ENCODE measurements around the gene TNFRSF13B. TPM values are rescaled to one million over a fixed set of nuclear protein-coding genes. Genes with fewer than 3 reads are reported as not detected.
A peak's percentile ranks its signal among the peaks of the same experiment; 100 is the strongest.
"Not testable (repeated sequence)": the region's sequence is repeated elsewhere in the genome, so short reads cannot be mapped to it uniquely, and the experiment has no call there.

Gene TNFRSF13B
- total RNA-seq, 1 donor from 2014 or later, result not detected

- DNase-seq, result no peak
These were observed 47.0 kb downstream of the TNFRSF13B start for GRCh38 chr17:16924696-16925440.

GRCh38 chr17:16923904-16924695 is 47.8 kb downstream of the TNFRSF13B start:
- DNase-seq, result no peak

DNA sequence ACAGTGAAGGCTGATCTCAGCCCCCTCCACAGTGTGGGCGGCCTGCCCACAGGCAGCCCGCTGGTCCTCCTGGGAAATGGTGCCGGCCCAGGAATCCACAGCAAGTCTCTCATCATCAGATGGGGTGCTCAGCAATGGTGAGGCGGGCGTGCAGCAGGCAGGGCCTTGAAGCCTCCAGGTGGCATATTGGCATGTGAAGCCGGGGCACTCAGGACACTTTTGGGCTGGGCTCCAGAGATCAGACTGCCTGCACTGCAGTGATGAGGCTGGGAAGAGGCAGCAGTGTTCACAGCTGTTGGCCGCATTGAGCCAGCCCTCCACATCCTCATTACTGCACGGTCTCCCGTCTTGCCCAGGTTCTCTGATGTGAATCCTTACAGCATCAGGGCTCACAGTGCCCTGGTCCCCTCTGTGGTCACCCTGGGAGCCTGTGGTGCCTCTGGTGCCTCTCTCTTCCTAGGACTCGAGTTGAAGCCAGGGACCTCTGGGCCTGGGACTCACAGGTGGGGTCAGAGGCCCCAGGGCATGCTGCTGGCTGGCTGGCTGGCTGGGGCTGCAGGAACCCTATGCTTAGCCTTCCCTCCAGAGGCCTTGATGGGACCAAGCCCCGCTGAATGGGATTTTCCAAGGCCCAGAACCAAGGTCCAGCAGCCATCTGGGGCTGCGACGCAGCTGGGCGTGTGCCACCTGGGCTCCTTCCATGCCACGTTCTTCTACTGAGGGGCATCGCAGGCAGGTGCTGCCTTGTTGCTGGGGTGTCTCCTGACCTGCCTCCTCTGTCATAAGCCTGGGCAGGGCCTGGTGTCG is 48.6 kb downstream of the TNFRSF13B start:
- no peak for DNase-seq

DNA sequence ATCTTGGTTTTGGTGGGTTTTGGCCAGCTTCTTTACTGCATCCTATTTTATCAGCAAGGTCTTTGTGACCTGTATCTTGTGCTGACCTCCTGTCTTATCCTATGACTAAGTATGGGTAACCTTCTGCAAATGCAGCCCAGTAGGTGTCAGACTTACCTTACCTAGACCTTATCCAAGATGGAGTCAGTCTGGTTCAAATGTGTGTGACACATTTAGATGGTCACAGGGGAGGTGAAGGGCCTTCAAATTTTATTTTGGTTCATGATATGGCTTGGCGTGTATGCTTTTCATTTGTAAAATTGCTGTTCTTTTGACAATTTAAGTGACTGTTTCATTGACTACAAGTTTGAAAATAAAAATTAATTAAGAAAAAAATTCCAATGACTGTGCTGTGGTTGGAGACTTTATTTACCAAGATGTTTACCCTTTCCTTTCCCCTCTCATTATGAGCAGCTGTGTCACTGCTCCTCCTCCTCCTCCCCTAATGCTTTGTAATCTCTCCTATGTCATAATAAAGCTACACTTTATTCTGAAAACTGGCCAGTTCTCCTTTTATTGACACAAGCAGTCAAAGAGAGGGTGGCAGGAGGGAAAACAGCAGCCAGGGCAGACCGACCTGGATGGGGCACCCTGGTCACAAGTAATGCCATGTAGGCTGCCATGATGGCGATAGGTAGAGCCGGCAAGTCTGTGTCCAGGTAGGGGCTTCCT is 49.4 kb downstream of the TNFRSF13B start:
- DNase-seq, result peak; percentile 28

DNA sequence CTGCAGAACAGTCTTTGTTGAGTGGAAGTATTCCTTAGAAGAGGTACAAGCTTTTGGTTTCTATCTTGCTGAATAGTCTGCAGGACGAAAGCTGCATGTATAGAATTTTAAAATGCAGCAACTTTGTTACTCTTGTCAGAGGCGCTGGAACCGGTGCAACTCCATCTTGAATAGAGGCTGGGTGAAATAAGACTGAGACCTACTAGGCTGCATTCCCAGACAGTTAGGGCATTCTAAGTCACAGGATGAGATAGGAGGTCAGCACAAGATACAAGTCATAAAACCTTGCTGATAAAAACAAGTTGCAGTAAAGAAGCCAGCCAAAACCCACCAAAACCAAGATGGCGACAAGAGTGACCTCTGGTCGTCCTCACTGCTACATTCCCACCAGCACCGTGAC is 50.5 kb downstream of the TNFRSF13B start:
- DNase-seq, result not testable (repeated sequence)

- no peak for DNase-seq
These were observed 51.3 kb downstream of the TNFRSF13B start for GRCh38 chr17:16920628-16921020.

- no peak for DNase-seq
These were observed 52.0 kb downstream of the TNFRSF13B start for GRCh38 chr17:16919663-16920627.

- DNase-seq, result no peak
These were observed 53.5 kb downstream of the TNFRSF13B start for GRCh38 chr17:16918443-16918842.

DNA sequence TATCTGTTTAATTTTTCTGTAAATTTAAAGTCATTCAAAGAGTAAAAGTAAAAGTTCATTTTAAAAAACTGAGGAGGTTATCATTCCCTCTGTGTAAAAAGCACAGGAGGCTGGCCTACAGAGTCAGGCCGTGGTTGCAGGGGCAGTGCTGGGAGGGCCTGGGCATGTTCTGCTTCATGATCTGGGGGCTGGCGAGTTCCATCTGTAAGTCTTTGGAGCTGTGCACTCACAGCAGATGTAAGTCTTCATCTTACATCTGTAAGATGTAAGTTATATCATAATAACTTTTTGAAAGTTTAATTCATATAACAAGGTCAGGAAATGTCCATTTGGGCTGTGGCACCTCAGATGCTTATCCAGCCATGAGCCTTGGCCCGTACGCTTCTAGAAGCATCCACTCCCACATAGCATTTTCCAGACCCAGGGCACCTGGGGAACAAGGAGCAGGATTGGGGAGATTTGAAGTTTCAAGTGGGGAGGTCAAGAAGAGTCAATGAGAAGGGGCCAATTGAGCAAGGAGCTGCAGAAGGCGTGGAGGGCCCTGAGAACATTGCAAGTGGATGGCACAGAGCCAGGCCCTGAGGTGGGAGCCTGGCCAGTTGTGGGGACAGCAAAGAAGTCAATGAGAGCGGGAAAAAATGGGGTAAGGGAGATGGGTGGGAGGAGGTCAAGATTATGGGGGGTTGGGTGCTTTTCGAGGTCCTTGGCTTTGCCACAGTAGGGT is 54.1 kb downstream of the TNFRSF13B start:
- no peak for DNase-seq

DNA sequence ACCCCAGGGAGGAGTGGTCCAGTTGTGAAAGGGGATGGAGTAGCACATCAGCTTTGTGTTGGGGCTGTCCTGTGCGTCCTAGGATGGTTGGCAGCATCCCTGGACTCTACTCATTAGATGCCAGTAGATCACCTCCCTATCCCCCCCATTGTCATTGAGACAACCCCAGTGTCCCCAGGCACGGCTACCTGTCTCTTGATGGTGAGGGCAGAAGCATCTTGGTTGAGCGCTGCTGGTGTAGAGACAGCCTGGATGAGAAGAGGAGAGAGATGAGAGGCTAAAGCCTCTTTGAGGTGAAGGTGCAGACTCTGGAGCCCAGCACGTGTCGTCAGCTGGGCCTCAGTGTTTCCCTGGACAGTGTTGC is 55.4 kb downstream of the TNFRSF13B start:
- no peak for DNase-seq

GRCh38 chr17:16915752-16916556 is 56.0 kb downstream of the TNFRSF13B start:
- DNase-seq, result peak; percentile 65

- no peak for DNase-seq
These were observed 58.5 kb downstream of the TNFRSF13B start for GRCh38 chr17:16913463-16913862.

GRCh38 chr17:16912021-16912962 is 59.6 kb downstream of the TNFRSF13B start:
- no peak for DNase-seq

DNA sequence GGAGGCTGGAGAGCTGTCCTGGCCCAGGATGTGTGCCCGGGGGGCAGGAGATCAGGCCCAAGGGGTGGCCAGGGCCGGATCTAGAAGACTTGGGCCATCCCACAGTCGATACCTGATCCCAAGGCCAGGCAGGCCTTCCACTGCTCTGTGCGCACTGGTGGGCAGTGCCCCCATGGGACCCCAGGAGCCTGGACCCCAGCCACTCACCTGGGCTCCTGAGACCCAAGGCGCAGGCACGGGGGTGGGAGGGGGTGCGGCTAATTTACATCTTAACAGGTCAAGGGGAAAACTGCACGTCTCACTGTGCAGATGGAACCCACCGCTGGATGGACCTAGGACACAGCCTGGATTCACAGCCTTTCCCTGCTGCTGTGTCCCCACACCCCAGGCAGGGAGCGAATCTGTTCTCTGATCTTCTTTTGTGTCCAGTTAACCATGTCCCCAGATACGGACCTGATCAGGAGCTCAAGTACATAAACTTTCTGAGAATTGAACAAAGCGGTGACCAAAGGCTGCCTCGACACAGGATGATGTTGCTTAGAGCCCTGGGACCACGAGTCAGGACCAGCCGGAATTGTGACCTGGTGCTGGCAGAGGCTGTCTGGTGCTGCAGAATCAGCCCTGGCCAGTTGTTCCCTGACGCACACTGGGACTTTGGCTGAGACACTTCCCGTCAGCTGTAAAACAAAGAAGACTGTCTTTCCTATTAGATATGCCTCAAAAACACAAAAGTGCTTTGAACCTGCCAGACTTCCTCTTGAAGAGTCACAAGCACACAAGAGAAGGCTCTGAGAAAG is 60.6 kb downstream of the TNFRSF13B start:
- peak; percentile 87 for DNase-seq

GRCh38 chr17:16910341-16910740 is 61.6 kb downstream of the TNFRSF13B start:
- DNase-seq, result peak; percentile 62

DNA sequence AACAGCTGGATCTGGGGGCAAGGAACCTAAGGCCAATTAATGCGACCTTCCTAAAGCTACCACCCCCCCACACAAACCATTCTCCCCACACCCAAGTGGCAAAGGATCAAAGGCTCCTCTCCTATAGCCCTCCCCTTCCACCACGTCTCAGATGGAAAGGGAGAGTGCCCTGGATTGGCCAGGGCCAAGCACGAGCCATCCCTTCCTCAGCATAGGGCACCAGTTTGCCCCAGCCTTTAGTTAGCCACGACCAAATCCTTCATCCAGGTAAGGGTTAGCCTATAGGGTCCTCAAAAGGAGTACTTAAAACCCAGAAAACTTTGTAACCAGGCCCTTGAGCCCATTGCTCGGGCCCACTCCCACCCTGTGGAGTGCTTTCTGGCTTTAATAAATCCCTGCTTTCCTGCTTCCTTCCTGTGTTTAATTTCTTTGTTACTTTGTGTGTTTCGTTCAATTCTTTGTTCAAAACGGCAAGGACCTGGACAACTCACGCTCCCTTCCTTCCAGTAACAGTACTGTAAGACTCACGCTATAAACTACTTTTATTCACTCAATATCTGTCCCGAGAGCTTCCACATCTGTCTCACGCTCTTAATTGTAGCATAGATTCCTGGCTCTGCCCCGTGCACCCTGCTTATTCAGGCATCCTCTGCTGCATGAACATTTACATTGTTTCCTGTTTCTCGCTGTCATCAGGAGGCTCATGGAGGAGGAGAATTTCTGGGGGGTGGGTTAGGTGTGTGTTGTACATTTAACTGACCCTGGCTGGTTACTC is 62.3 kb downstream of the TNFRSF13B start:
- DNase-seq, result peak; percentile 70

GRCh38 chr17:16908273-16908672 is 63.6 kb downstream of the TNFRSF13B start:
- DNase-seq, result no peak
